ENCODE results near the gene MT1F. TPM values are rescaled to one million over a fixed set of nuclear protein-coding genes. Genes with fewer than 3 reads are reported as not detected.
"Not testable (repeated sequence)": the region's sequence is repeated elsewhere in the genome, so short reads cannot be mapped to it uniquely, and the experiment has no call there.

MT1F gene
- total and polyA plus RNA-seq, 2 donors = 0.95 to 10.3 TPM

DNA sequence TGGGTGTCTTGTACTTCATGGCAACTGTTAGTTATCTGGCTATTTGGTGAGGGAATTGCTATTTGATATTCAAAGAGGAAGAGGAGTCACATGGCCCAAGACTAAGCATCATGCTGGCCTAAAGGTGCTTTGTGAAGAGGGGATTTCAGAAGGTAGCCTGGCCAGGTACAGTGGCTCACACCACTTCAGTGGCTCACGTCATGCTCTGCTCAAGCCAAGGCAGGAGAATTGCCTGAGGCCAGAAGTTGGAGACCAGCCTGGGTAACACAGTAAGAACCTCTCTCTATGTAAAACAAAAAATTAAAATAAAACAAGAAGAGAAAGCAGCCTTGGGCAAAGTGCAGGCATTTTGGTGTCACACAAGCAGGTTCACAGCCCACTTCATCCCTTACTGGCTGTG lies 12.4 kb upstream of the MT1F start:
- H3K4me3 ChIP-seq (ENCODE audit: low read depth, low read length) = no peak overlapping the region
- no peaks in the 10 kb centered on the region for H3K36me3 ChIP-seq (ENCODE audit: insufficient read depth)
- H3K27ac ChIP-seq (ENCODE audit: low read depth) = no peak overlapping the region
- 85% methylated on average over 1 of the region's 1 CpG for WGBS
- no peak for DNase-seq (ENCODE audit: extremely low spot score)
- no peaks in the 10 kb centered on the region for H3K4me1 ChIP-seq (ENCODE audit: insufficient read depth)

DNA sequence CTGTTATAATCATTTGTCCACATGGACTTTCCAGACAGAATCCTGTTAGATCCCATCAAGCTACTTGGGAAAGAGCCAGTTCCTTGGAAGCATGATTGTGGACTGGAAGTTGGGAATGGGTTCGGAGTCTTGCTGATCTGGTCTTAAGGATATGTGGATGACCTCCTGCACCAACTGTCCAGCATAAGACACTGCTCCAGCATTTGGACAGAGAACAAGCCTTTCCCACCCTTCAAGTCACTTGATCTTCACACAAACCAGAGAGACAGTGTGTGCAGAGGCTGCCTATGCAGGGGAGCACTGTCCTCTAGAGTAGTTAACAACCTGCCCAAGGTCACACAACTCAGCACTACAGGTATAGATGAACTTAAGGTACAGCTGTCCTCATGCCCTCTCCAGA lies 11.9 kb upstream of the MT1F start:
- Histone ChIP-seq H3K4me1 (ENCODE audit: insufficient read depth) (no peaks in the 10 kb centered on the region), H3K4me3 (ENCODE audit: low read depth, low read length) (no peak overlapping the region), H3K27ac (ENCODE audit: low read depth) (no peak overlapping the region), H3K36me3 (ENCODE audit: insufficient read depth) (no peaks in the 10 kb centered on the region)
- WGBS = 2% methylated on average over 1 of the region's 1 CpG
- no peak for DNase-seq (ENCODE audit: extremely low spot score)

DNA sequence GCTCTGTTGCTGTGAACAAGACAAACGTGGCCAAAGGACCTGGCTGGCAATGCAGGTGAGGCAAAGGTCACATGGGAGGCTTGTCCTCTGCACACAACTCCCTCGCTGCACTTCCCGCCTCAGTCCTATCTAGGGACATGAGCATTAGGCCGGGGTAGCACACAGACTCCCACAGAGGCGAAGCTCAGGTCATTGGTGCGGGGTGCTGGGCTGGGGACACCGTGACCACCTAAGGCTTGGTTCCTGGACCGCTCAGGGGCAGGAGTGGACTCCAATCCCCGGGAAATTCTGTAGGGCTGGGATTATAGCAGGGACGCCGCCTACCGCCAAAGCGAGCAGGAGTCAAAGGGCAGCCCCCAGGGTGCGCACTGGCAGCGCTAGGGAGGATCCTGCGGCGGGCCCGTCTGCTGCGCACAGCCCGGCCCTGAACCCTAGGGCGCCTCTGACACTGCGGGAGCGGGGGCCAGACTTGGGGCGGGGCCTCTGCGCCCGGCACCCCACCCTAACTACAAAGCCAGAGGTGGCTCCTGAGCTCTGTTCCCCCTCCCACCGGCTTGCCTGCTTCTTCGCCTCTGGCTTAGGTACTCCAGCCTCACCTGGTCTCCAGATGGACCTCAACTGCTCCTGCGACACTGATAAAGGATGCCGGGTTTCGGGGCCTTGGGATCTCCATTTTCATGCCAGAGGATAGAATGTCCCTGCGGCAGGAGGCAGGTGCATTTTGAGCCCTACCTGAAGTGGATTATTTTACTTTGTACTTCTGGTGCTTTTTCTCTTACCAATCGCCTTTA lies 9.9 kb upstream of the MT1F start:
- 30% methylated on average over 33 of the region's 33 CpGs for WGBS

DNA sequence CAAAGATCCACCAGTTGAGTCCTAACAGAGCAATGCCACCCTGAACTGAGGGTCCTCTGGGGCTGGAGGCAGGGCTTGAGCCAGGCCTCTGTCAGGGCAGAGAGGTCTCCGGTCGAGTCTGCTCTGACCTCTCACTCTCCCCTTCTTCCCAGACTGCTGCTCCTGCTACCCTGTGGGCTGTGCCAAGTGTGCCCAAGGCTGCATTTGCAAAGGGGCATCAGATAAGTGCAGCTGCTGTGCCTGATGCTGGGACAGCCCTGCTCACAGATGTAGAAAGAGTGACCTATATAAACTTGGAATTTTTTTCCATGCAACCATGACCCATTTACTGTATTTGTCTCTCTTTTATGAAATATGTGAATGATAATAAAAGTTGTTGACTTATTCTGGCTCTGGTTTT lies 8.5 kb upstream of the MT1F start:
- 98% methylated on average over 2 of the region's 2 CpGs for WGBS
- no peaks in the 10 kb centered on the region for H3K36me3 ChIP-seq (ENCODE audit: insufficient read depth)

More for the DNA sequence above, 9.9 kb upstream of the MT1F start:
- Histone ChIP-seq H3K4me1 (ENCODE audit: insufficient read depth) (no peaks in the 10 kb centered on the region), H3K36me3 (ENCODE audit: insufficient read depth) (no peaks in the 10 kb centered on the region), H3K27ac (ENCODE audit: low read depth) (no peak overlapping the region), H3K4me3 (ENCODE audit: low read depth, low read length) (no peak overlapping the region)
- no peak for DNase-seq (ENCODE audit: extremely low spot score)

DNA sequence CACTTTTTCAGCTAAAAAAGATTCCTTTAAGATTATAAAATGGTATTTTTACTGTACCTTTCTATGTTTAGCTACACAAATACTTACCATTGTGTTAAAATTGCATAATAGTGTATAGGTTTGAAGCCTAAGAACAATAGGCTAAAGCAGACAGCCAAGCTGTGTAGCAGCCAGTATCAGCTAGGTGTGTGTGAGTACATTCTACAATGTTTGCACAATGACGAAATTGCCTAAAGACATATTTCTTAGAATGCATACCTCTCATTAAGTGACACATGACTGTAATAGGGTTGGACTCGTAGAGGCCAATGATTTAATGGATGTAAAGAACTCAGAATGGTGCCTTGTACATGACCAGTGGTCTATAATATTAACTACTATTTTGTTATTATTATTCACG lies 7.9 kb upstream of the MT1F start:
- Histone ChIP-seq H3K4me1 (ENCODE audit: insufficient read depth) (no peaks in the 10 kb centered on the region), H3K36me3 (ENCODE audit: insufficient read depth) (no peaks in the 10 kb centered on the region), H3K4me3 (ENCODE audit: low read depth, low read length) (no peak overlapping the region), H3K27ac (ENCODE audit: low read depth) (no peak overlapping the region)
- 78% methylated on average over 3 of the region's 3 CpGs for WGBS
- no peak for DNase-seq (ENCODE audit: extremely low spot score)

More for the DNA sequence above, 8.5 kb upstream of the MT1F start:
- Histone ChIP-seq H3K4me3 (ENCODE audit: low read depth, low read length) (no peak overlapping the region), H3K27ac (ENCODE audit: low read depth) (no peak overlapping the region), H3K4me1 (ENCODE audit: insufficient read depth) (no peaks in the 10 kb centered on the region)
- no peak for DNase-seq (ENCODE audit: extremely low spot score)

DNA sequence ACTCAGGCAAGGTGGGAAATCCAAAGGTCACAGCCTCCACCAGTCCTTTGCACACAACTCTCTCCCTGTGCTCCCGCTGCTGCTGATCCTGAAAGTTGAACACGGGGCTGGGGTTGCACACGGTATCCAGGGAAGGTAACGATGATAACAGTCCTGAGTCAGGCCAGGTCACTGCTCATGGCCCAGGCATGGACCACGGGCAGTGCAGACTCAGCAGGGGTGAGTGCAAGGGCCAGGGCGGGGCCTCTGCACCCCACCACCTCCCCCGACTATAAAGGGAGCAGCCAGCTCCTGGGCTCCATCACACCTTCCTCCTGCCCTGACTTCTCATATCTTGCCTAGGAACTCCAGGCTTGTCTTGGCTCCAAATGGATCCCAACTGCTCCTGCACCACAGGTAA lies 6.2 kb upstream of the MT1F start, which contains the start of gene MT1B:
Gene MT1B, plus strand, starts transcription at position 301 of the 400 bp plus-strand sequence. Its CDS starts 68 bp downstream, at position 369.
- DNase-seq (ENCODE audit: extremely low spot score) = no peak
- H3K27ac ChIP-seq (ENCODE audit: low read depth) = no peak within 1 kb of the TSS
- WGBS = 64% methylated on average over 7 of the region's 7 CpGs
- no peak within 1 kb of the TSS for H3K4me3 ChIP-seq (ENCODE audit: low read depth, low read length)
- no peaks in the 10 kb centered on the region for H3K4me1 ChIP-seq (ENCODE audit: insufficient read depth)
- H3K36me3 ChIP-seq (ENCODE audit: insufficient read depth) = no peaks in the 10 kb centered on the region

DNA sequence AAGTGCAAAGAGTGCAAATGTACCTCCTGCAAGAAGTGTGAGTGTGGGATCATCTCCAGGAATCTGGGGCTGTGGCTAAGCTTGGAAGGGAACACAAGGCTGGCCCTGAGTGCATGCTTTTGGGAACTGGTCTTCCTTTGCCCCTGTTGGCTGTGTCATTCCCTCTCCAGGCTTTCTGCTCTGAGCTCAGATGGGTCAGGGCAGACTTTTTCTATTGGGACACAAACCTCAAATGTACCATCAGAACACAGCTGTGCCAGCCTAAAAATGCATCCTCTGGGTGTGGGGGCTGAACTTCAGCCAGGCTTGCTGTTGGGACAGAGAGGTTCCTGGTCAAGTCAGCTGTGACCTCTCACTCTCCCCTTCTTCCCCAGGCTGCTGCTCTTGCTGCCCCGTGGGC lies 5.2 kb upstream of the MT1F start:
- WGBS = 43% methylated on average over 1 of the region's 1 CpG
- Histone ChIP-seq H3K27ac (ENCODE audit: low read depth) (no peak overlapping the region), H3K4me1 (ENCODE audit: insufficient read depth) (no peaks in the 10 kb centered on the region), H3K36me3 (ENCODE audit: insufficient read depth) (no peaks in the 10 kb centered on the region), H3K4me3 (ENCODE audit: low read depth, low read length) (no peak overlapping the region)
- DNase-seq (ENCODE audit: extremely low spot score) = no peak

DNA sequence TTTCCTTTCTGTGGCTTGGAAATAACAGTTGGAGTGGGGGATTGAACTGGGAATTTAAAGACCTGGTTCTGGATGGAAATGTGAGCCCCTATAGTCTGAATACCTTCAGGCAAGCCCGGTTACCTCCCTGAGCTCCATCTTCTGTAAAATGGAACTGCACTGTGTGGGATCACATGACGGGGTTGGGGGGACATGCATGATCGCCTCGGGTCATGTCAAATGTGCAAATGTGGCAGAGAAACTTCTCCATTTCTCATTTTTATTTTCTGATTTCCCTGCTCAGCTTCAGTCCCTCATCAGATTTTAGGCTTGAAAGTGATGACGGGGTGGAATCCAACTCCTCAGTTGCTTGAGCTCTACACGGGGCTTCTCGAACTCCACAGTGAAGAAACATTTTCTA lies 4.5 kb upstream of the MT1F start:
- 84% methylated on average over 7 of the region's 7 CpGs for WGBS
- no peak for DNase-seq (ENCODE audit: extremely low spot score)

DNA sequence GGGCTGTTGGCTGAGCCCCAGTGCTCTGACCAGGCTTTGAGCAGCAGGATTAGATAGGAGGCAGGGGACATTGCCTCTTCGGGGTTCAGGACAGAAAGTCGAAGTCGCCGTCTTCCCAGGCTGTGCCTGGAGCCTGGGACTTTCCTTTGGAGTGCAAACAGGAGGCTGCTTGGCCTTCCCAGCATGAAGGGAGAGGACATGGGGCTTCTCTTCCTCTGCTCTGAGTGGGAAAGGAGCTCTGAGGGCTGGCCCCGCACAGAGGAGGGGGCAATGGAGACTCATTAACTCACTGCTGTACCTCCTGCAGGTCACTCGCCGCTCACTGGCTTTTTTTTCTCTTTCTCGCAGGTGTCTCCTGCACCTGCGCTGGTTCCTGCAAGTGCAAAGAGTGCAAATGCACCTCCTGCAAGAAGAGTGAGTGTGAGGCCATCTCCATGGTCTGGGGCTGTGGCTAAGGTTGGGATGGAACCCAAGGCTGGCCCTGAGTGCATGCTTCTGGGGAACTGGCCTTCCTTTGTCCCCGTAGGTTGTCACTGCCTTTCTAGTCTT lies 642 bp downstream of the MT1F start:
- Histone ChIP-seq H3K4me3 (ENCODE audit: low read depth, low read length) (peak overlapping the region; percentile 50), H3K4me1 (ENCODE audit: insufficient read depth) (no peaks in the 10 kb centered on the region), H3K27ac (ENCODE audit: low read depth) (no peak overlapping the region), H3K36me3 (ENCODE audit: insufficient read depth) (no peaks in the 10 kb centered on the region)
- DNase-seq (ENCODE audit: extremely low spot score) = no peak
- 27% methylated on average over 10 of the region's 10 CpGs for WGBS

More for the DNA sequence above, 4.5 kb upstream of the MT1F start:
- Histone ChIP-seq H3K4me3 (ENCODE audit: low read depth, low read length) (no peak overlapping the region), H3K4me1 (ENCODE audit: insufficient read depth) (no peaks in the 10 kb centered on the region), H3K27ac (ENCODE audit: low read depth) (no peak overlapping the region), H3K36me3 (ENCODE audit: insufficient read depth) (no peaks in the 10 kb centered on the region)

DNA sequence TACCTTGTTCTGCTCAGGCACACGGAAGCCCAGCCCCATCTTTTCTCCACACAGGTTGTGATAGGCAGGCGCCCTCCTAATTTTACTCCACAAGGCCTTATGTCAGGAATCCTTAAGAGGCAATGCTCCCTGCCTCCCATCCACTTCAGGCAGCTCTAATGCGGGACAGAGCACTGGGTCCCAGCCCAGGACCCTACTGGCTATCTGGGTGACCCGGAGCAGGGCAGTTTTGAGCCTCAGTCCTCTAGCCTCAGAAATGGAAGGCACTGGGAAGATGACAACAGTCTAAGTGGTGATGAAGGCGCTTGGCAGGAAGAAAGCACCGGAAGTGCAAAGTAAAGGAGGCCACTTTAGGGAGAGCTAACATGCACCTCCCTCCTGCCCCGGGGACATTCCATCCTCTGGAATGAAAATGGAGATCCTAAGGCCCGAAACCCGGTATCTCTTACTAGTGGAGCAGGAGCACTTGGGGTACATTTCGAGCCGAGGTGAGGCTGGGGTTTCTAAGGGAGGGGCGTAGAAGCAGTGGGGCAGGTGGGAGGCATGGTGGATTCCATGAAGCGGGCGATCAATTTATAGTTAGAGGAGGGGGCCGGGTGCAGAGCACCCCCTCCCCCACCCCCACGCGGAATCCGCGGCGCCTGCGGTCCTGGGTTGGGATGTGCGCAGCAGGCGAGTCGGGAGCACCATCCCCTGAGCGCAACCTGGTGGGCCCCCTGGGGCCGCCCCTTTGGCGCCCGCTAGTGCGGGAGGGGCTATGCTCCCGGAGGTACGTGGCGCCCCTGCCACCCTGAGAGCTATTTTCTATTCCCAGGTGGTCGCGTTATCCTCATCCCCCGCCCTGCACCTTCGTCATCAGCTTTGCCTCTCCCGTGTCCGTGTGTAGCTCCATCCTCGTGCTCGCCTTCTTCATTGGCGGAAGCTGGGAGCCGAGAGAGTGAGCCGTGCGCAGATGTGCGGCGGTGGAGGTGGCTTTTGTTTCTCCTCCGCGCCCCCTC lies 4.9 kb downstream of the MT1F start:
- no peaks in the 10 kb centered on the region for H3K4me1 ChIP-seq (ENCODE audit: insufficient read depth)
- H3K4me3 ChIP-seq (ENCODE audit: low read depth, low read length) = no peak overlapping the region
- H3K36me3 ChIP-seq (ENCODE audit: insufficient read depth) = no peaks in the 10 kb centered on the region
- H3K27ac ChIP-seq (ENCODE audit: low read depth) = no peak overlapping the region
- WGBS = 11% methylated on average over 48 of the region's 48 CpGs
- DNase-seq (ENCODE audit: extremely low spot score) = no peak

DNA sequence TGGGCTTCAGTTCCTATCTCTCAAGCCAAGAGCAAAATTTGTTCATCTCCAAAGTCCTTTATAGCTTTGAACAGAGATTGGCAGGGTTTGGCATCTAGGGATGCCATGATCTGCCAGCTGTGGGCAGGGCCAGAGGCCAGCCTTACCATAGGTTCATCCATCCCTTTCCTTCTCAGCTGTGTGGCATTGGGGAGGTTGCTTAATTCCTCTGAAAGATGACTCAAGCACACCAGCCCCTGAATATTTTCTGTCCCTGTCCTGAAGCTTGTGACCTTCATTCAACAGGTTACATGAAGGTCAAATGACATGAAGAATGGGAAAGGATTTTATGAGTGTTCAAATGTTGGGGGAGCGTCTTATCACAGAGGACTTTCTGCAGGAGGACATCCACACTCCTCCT lies 6.7 kb downstream of the MT1F start:
- WGBS = 85% methylated on average over 1 of the region's 1 CpG
- no peaks in the 10 kb centered on the region for H3K36me3 ChIP-seq (ENCODE audit: insufficient read depth)
- no peaks in the 10 kb centered on the region for H3K4me1 ChIP-seq (ENCODE audit: insufficient read depth)
- no peak for DNase-seq (ENCODE audit: extremely low spot score)
- no peak overlapping the region for H3K4me3 ChIP-seq (ENCODE audit: low read depth, low read length)
- H3K27ac ChIP-seq (ENCODE audit: low read depth) = no peak overlapping the region

DNA sequence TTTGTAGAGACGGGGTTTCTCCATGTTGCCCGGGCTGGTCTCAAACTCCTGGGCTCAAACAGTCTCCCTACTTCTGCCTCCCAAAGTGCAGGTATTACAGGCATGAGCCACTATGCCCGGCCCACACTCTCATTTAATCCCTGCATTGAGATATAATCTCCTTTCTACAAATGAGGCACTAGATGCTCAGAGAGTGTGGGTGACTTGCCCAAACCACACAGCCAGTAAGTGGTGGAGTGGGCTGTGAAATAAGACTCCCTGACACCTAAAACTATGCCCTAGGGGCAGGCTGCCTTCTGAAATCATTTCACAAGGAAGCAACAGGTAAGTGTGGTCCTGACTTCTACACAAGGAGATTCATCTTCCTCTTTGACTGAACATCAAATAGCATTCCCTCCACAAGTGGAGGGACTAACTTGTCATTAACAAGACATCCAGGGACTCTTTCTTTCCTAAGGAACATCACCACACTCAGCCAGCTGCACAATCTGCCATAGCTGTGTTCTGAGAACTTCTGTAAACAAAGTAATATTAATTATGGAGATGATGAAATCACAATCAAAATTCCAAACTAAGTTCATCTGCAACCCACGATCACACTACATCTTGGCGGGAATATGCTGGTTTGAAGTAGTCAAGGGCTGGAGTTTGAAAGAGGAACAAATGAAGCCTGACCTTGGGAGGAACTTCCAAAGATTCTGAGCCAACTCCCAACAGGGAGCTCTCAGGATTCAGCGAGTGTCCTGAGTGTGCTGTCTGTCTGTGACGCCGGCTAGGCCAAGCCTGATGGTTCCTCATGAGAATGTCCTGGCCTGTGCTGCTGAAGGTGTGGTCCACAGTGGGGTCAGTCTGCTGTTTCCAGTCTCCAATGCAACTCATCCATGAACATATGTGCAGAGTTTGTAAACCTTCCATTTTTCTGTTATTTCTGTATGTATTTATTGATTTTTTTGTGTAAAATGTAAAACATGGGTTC lies 7.8 kb downstream of the MT1F start:
- not testable (repeated sequence) for DNase-seq (ENCODE audit: extremely low spot score); H3K4me3 ChIP-seq (ENCODE audit: low read depth, low read length); H3K27ac ChIP-seq (ENCODE audit: low read depth); H3K36me3 ChIP-seq (ENCODE audit: insufficient read depth); H3K4me1 ChIP-seq (ENCODE audit: insufficient read depth)
- 72% methylated on average over 8 of the region's 8 CpGs for WGBS
